ENCODE data around the gene ABTB2. TPM values are rescaled to one million over a fixed set of nuclear protein-coding genes. Genes with fewer than 3 reads are reported as not detected.
A peak's percentile ranks its signal among the peaks of the same experiment; 100 is the strongest.

Gene ABTB2
- 3.2 TPM for total RNA-seq
- long read RNA-seq, full-length matches to known transcripts = 1 of 6 reads
- long read RNA-seq, partial matches to known transcripts = 2 of 6 reads
- long read RNA-seq, other reads (novel, unspliced or antisense) = 3 of 6 reads

DNA sequence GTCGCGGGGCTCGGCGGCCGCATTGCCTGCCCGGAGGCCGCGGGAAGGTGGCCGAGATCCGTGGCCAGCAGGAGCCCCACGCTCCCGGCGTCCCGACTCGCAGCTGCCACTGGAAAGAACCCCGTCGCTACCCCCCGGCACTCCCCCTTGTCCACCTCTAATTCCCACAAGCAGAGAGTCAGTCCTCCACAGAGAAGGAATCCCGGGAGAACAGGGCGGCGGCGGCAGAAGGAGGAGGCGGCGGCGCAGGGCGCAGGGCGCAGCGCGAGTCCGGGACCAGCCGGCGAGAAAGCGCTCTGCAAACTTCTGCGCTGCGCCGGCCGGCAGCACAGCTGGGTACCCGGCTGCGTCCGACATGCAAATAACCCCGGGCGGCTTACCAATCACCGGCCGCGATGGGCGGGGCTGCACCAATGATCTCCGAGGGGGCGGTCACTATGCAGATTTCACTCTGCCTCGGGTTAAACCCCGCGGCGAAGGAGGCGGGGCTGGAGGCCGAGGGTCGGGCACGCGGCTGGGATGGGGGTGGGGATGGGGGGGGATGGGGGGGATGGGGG is at the start of gene ABTB2:
TSS of gene ABTB2 (minus strand) at position 310 of the 557 bp plus-strand sequence.
- Histone ChIP-seq H3K27me3 (peaks cover 14% of the 10 kb centered on the region), H3K27ac (peak within 1 kb of the TSS; percentile 52), H3K36me3 (no peaks in the 10 kb centered on the region), H3K4me1 (peaks cover 30% of the 10 kb centered on the region), H3K4me3 (peak within 1 kb of the TSS; percentile 64), H3K9me3 (no peaks in the 10 kb centered on the region)
- ATAC-seq (peak; percentile 96), DNase-seq (peak; percentile 99)
- intact Hi-C loops (cut with DNase I) = loop anchor here (2.0 kb wide), 1 partner anchor 183 kb away; no protein-coding TSS in a partner anchor
- TF ChIP-seq, protein P1, sequence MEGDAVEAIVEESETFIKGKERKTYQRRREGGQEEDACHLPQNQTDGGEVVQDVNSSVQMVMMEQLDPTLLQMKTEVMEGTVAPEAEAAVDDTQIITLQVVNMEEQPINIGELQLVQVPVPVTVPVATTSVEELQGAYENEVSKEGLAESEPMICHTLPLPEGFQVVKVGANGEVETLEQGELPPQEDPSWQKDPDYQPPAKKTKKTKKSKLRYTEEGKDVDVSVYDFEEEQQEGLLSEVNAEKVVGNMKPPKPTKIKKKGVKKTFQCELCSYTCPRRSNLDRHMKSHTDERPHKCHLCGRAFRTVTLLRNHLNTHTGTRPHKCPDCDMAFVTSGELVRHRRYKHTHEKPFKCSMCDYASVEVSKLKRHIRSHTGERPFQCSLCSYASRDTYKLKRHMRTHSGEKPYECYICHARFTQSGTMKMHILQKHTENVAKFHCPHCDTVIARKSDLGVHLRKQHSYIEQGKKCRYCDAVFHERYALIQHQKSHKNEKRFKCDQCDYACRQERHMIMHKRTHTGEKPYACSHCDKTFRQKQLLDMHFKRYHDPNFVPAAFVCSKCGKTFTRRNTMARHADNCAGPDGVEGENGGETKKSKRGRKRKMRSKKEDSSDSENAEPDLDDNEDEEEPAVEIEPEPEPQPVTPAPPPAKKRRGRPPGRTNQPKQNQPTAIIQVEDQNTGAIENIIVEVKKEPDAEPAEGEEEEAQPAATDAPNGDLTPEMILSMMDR (IDR thresholded peaks at IDR 0.05) = no peak

GRCh38 chr11:34407121-34407813 is 49.5 kb upstream of the ABTB2 start:
- peak; percentile 47 for ATAC-seq
- H3K4me1 ChIP-seq = no peaks in the 10 kb centered on the region
- TF ChIP-seq, protein P1 (IDR thresholded peaks at IDR 0.05) = no peak
- no peak overlapping the region for H3K4me3 ChIP-seq
- no peaks in the 10 kb centered on the region for H3K9me3 ChIP-seq
- intact Hi-C loops (cut with DNase I) = no loop called here
- DNase-seq = no peak
- no peak overlapping the region for H3K27ac ChIP-seq
- H3K27me3 ChIP-seq = no peaks in the 10 kb centered on the region
- no peaks in the 10 kb centered on the region for H3K36me3 ChIP-seq

DNA sequence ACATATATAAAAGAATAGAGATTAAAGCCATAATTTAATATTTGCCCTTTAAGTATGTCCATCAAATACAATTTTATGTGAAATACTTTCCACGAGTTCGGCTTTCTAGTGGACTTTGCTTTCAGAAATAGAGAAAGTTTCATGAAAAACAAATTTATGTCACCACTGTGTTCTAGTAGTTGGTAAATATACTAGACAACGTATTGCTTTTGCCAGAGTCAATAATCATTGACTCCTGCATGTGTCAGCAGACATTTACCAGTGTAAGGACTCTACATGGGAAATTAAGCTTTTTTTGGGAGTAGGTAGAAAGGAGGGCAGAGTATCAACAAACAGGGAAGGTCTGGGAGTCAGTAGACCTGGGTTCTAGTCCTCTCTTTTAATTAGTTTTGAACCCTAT is 48.6 kb upstream of the ABTB2 start:
- no peaks in the 10 kb centered on the region for H3K27me3 ChIP-seq
- H3K9me3 ChIP-seq = no peaks in the 10 kb centered on the region
- TF ChIP-seq, protein P1 (IDR thresholded peaks at IDR 0.05) = no peak
- no peaks in the 10 kb centered on the region for H3K4me1 ChIP-seq
- H3K36me3 ChIP-seq = no peaks in the 10 kb centered on the region
- no peak overlapping the region for H3K27ac ChIP-seq
- no peak overlapping the region for H3K4me3 ChIP-seq
- DNase-seq (no peak), ATAC-seq (no peak)
- intact Hi-C loops (cut with DNase I) = no loop called here

DNA sequence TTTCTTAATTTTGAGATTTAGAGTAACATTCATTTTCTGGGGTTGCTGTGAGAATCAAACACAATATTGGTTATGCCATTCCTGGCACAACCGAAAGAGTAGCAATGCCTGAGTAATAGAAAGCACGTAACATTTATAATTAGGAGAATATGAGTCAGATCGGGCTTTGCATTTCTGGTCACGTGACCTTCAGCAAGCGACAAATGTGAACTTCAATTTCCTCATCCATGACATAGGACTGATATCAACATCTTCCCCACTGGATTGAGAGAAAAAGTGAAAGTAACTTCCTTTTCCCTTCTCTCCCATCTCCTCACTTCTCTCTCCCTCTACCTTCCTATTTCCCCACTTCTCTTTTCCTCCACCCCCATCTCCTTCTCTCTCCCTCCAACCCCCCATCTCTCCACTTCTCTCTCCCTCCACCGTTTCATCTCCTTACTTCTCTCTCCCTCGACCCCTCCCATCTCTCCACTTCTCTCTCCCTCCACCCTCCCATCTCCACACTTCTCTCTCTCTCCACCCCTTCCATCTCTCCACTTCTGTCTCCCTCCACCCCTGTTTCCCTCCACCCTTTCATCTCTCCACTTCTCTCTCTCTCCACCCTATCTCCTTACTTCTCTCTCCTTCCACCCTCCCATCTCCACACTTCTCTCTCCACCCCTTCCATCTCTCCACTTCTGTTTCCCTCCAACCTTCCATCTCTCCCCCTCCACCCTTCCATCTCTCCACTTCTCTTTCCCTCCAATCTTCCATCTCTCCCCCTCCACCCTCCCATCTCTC is 47.5 kb upstream of the ABTB2 start:
- Histone ChIP-seq H3K36me3 (no peaks in the 10 kb centered on the region), H3K27ac (no peak overlapping the region), H3K4me3 (peak overlapping the region; percentile 3), H3K4me1 (no peaks in the 10 kb centered on the region), H3K27me3 (no peaks in the 10 kb centered on the region), H3K9me3 (no peaks in the 10 kb centered on the region)
- DNase-seq (no peak), ATAC-seq (peak; percentile 70)
- TF ChIP-seq, protein P1 (IDR thresholded peaks at IDR 0.05) = no peak
- intact Hi-C loops (cut with DNase I) = no loop called here

GRCh38 chr11:34404280-34404679 is 46.5 kb upstream of the ABTB2 start:
- ATAC-seq = no peak

More at GRCh38 chr11:34404280-34404679, 46.5 kb upstream of the ABTB2 start:
- no peaks in the 10 kb centered on the region for H3K36me3 ChIP-seq
- H3K4me3 ChIP-seq = no peak overlapping the region
- H3K27me3 ChIP-seq = no peaks in the 10 kb centered on the region
- no peak for DNase-seq
- TF ChIP-seq, protein P1 (IDR thresholded peaks at IDR 0.05) = no peak
- intact Hi-C loops (cut with DNase I) = no loop called here
- H3K9me3 ChIP-seq = no peaks in the 10 kb centered on the region
- no peak overlapping the region for H3K27ac ChIP-seq
- no peaks in the 10 kb centered on the region for H3K4me1 ChIP-seq
